Breast epithelium (tissue), 3 donors: ENCODE results near the gene KLHDC4.

ENCODE experiments used
- POLR2A ChIP-seq: fragments of 450-650 bp; IDR thresholded peaks from one replicate; pipeline ENCODE4 v1.6.1; 2016; ENCODE audit warnings: antibody characterized with exemption, mild to moderate bottlenecking, moderate library complexity
- TF ChIP-seq, protein P1 (sequence below), 3 donors: fragments of 450-650 bp; IDR thresholded peaks; one replicate each; pipeline ENCODE4 v1.5.1; 2016 to 2017; ENCODE audit warnings: antibody characterized with exemption in 3 of 3, mild to moderate bottlenecking in 3 of 3, moderate library complexity in 3 of 3

DNA sequence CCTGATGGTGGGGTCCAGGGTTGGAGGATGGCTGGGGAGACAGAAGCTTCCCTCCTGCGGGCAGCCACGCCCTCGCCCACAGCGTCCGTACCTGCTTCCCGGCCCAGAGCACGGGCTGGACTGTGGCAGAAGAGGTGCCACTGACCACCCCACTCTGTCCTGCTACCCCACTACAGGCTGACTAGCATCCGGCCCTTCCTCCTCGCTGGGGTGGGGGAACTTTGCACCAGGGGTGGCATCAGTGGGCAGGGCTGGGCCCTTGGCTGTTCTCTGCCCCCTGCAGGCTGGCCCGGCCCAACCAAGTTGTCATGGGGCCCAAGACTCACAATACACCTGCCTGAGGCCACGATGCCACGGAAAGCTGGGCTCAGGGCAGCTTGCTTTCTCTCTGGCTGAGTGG lies 73.0 kb downstream of the KLHDC4 start:
- TF ChIP-seq, protein P1, sequence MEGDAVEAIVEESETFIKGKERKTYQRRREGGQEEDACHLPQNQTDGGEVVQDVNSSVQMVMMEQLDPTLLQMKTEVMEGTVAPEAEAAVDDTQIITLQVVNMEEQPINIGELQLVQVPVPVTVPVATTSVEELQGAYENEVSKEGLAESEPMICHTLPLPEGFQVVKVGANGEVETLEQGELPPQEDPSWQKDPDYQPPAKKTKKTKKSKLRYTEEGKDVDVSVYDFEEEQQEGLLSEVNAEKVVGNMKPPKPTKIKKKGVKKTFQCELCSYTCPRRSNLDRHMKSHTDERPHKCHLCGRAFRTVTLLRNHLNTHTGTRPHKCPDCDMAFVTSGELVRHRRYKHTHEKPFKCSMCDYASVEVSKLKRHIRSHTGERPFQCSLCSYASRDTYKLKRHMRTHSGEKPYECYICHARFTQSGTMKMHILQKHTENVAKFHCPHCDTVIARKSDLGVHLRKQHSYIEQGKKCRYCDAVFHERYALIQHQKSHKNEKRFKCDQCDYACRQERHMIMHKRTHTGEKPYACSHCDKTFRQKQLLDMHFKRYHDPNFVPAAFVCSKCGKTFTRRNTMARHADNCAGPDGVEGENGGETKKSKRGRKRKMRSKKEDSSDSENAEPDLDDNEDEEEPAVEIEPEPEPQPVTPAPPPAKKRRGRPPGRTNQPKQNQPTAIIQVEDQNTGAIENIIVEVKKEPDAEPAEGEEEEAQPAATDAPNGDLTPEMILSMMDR (IDR thresholded peaks at IDR 0.05) = no peak
- TF ChIP-seq POLR2A = no peak
